Measurements from ENCODE around the gene DIDO1.
"Not testable (repeated sequence)": the region's sequence is repeated elsewhere in the genome, so short reads cannot be mapped to it uniquely, and the experiment has no call there.

DIDO1 gene

GRCh38 chr20:62962891-62963613 is 36.7 kb upstream of the DIDO1 start:
- ChIA-PET POLR2A (no interaction called here), CTCF (interaction anchor here (0.9 to 3.3 kb wide), 2 partner anchors 10 to 14 kb away, joined by 3 to 18 read pairs; no protein-coding TSS in a partner anchor)
- DNase-seq (ENCODE audit: extremely low spot score), result no peak
- no peak for TF ChIP-seq CTCF (IDR thresholded peaks at IDR 0.05; ENCODE audit: control extremely low read depth, extremely low read depth, low read depth, missing control alignments)

- no peak for TF ChIP-seq CTCF (IDR thresholded peaks at IDR 0.05; ENCODE audit: control extremely low read depth, extremely low read depth, low read depth, missing control alignments)
- POLR2A ChIA-PET, result no interaction called here
- CTCF ChIA-PET, result interaction anchor here (0.9 to 3.3 kb wide), 2 partner anchors 10 to 14 kb away, joined by 3 to 18 read pairs; no protein-coding TSS in a partner anchor
- DNase-seq (ENCODE audit: extremely low spot score), result no peak
Measured at GRCh38 chr20:62962221-62962879, 36.0 kb upstream of the DIDO1 start.

- no peak for TF ChIP-seq CTCF (IDR thresholded peaks at IDR 0.05; ENCODE audit: control extremely low read depth, extremely low read depth, low read depth, missing control alignments)
- ChIA-PET CTCF (interaction anchor here (3.3 kb wide), 1 partner anchor 11 kb away, joined by 18 read pairs; no protein-coding TSS in a partner anchor), POLR2A (no interaction called here)
- DNase-seq (ENCODE audit: extremely low spot score), result no peak
Measured at GRCh38 chr20:62961799-62962198, 35.5 kb upstream of the DIDO1 start.

- no peak for DNase-seq (ENCODE audit: extremely low spot score)
- POLR2A ChIA-PET, result no interaction called here
- no peak for TF ChIP-seq CTCF (IDR thresholded peaks at IDR 0.05; ENCODE audit: control extremely low read depth, extremely low read depth, low read depth, missing control alignments)
- CTCF ChIA-PET, result no interaction called here
Measured at GRCh38 chr20:62961310-62961783, 35.0 kb upstream of the DIDO1 start.

GRCh38 chr20:62960446-62961309 is 34.4 kb upstream of the DIDO1 start:
- DNase-seq (ENCODE audit: extremely low spot score); POLR2A ChIA-PET: not testable (repeated sequence)
- CTCF ChIA-PET, result interaction anchor here (1.8 to 2.7 kb wide), 3 partner anchors 10 to 48 kb away, joined by 6 to 17 read pairs (median 7); no protein-coding TSS in a partner anchor

GRCh38 chr20:62959998-62960436 is 33.7 kb upstream of the DIDO1 start:
- ChIA-PET CTCF (interaction anchor here (1.2 to 2.7 kb wide), 4 partner anchors 8 to 49 kb away, joined by 4 to 17 read pairs (median 6); no protein-coding TSS in a partner anchor), POLR2A (no interaction called here)
- no peak for TF ChIP-seq CTCF (IDR thresholded peaks at IDR 0.05; ENCODE audit: control extremely low read depth, extremely low read depth, low read depth, missing control alignments)
- DNase-seq (ENCODE audit: extremely low spot score), result no peak
